ENCODE data around the gene CLEC18C.
"Not testable (repeated sequence)": the region's sequence is repeated elsewhere in the genome, so short reads cannot be mapped to it uniquely, and the experiment has no call there.

DNA sequence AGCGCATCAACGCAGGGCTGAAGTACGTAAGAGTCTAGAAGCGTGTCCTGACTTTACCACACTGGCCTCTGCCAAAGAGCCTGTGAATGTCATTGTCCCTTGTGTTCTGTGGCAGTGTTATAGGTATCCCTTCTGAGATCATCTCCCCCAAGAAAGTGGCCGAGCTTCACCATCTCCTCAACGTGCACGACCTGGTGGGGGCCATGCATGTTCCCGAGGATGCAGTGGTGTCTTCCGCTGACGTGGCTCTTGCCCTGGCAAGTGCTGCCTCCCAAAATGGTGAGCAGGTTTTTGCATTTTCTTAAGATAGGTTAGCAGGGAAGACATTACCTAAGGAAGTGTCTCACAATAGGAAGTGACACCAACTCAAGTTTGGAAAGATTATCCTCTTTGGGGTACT, 44.7 kb upstream of the CLEC18C start:
- TF ChIP-seq, protein P1, sequence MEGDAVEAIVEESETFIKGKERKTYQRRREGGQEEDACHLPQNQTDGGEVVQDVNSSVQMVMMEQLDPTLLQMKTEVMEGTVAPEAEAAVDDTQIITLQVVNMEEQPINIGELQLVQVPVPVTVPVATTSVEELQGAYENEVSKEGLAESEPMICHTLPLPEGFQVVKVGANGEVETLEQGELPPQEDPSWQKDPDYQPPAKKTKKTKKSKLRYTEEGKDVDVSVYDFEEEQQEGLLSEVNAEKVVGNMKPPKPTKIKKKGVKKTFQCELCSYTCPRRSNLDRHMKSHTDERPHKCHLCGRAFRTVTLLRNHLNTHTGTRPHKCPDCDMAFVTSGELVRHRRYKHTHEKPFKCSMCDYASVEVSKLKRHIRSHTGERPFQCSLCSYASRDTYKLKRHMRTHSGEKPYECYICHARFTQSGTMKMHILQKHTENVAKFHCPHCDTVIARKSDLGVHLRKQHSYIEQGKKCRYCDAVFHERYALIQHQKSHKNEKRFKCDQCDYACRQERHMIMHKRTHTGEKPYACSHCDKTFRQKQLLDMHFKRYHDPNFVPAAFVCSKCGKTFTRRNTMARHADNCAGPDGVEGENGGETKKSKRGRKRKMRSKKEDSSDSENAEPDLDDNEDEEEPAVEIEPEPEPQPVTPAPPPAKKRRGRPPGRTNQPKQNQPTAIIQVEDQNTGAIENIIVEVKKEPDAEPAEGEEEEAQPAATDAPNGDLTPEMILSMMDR (IDR thresholded peaks at IDR 0.05; ENCODE audit: low read length) = not testable (repeated sequence)
- TF ChIP-seq EZH2 (optimal IDR thresholded peaks at IDR 0.05; ENCODE audit: low read depth, low read length) = not testable (repeated sequence)

All from MM.1S (cell line).